ENCODE measurements around the gene CCNY. TPM values are rescaled to one million over a fixed set of nuclear protein-coding genes. Genes with fewer than 3 reads are reported as not detected.
"Not testable (repeated sequence)": the region's sequence is repeated elsewhere in the genome, so short reads cannot be mapped to it uniquely, and the experiment has no call there.

CCNY gene
- total RNA-seq, 1 donor from 2014 or later = 83.4 TPM

- intact Hi-C loops (cut with DNase I) = no loop called here
- no peak for DNase-seq (ENCODE audit: low spot score)
Measured at GRCh38 chr10:35492386-35493195, 156.3 kb downstream of the CCNY start.

- no peak for DNase-seq (ENCODE audit: low spot score)
- intact Hi-C loops (cut with DNase I) = no loop called here
Measured at GRCh38 chr10:35493196-35494118, 157.1 kb downstream of the CCNY start.

DNA sequence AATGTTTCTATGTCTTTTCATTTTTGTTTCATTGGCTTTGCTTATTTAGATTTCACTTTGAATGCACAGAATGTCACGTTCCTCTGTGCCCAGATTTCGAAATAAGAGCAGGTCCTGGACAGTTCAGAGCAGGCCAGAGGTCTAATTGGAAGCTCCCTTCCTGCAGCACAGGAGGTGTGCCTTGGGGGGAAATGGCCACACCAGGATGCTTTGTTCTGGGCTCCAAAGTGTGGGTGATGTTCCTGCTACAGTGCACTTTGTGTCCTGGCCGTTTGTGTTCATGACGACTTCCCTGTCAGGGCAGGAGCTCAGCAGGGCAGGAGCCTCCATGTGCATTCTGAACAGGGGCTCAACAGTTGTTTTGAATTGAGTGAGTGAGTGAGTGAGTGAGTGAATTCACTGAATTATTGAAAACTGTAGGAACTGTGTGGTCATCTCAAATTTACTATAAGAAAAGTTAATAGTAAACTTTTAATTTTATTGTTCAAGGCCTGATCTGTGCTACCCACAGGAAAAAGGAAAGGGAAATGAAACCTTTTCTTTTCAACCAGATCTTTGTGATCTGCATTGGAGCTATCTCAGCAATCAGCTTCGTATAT lies 159.3 kb downstream of the CCNY start:
- DNase-seq (ENCODE audit: low spot score) = no peak
- intact Hi-C loops (cut with DNase I) = no loop called here

- DNase-seq (ENCODE audit: low spot score) = no peak
- intact Hi-C loops (cut with DNase I) = no loop called here
Measured at GRCh38 chr10:35497909-35498308, 161.6 kb downstream of the CCNY start.

GRCh38 chr10:35498693-35499092 lies 162.4 kb downstream of the CCNY start:
- DNase-seq (ENCODE audit: low spot score) = no peak
- intact Hi-C loops (cut with DNase I) = no loop called here

- intact Hi-C loops (cut with DNase I) = no loop called here
- no peak for DNase-seq (ENCODE audit: low spot score)
Measured at GRCh38 chr10:35501923-35502322, 165.6 kb downstream of the CCNY start.

DNA sequence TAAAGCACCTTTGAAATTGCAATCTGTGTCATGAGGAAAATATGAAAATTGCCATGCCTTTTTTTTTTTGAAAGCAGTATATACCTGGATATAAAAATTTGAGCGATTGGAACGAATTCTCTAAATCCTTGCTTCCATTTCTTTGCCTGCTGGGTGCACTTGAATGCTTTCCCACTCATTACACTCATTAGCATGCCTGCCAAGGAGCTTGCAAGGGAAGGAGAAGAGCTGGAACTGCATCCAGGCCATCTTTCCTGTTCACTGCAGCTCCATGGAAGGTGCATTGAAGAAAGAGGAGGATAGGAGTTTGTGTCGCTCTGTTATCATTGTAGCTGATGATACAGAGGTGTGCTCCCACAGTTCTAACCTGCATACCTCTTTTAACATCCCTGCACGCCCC lies 166.4 kb downstream of the CCNY start:
- DNase-seq (ENCODE audit: low spot score) = no peak
- intact Hi-C loops (cut with DNase I) = no loop called here

DNA sequence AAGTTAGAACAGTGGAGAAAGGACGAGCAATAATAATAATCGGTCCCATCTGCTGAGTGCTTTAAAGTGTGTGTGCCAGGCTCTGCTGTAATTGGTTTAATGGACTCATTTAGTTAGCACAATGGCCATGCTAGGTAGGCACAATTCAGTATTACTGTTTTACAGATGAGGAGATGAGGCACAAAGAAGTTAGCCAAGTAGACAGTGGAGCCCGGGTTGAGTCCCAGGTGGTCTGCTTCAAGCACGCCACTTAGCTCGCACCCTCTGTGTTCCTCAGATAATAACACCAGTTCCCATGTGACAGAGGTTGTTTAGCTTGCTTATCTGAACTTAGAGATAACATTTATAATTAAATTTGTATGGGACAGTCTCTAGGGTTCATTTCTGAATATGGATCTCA lies 167.3 kb downstream of the CCNY start:
- intact Hi-C loops (cut with DNase I) = no loop called here
- DNase-seq (ENCODE audit: low spot score) = no peak

GRCh38 chr10:35504132-35504531 lies 167.8 kb downstream of the CCNY start:
- DNase-seq (ENCODE audit: low spot score) = no peak

GRCh38 chr10:35505241-35505873 lies 169.0 kb downstream of the CCNY start:
- no peak for DNase-seq (ENCODE audit: low spot score)
- intact Hi-C loops (cut with DNase I) = no loop called here

More at GRCh38 chr10:35504132-35504531, 167.8 kb downstream of the CCNY start:
- intact Hi-C loops (cut with DNase I) = no loop called here

GRCh38 chr10:35506741-35507140 lies 170.4 kb downstream of the CCNY start:
- intact Hi-C loops (cut with DNase I) = no loop called here

GRCh38 chr10:35507519-35508109 lies 171.3 kb downstream of the CCNY start:
- no peak for DNase-seq (ENCODE audit: low spot score)
- intact Hi-C loops (cut with DNase I) = no loop called here

More at GRCh38 chr10:35506741-35507140, 170.4 kb downstream of the CCNY start:
- DNase-seq (ENCODE audit: low spot score) = no peak

DNA sequence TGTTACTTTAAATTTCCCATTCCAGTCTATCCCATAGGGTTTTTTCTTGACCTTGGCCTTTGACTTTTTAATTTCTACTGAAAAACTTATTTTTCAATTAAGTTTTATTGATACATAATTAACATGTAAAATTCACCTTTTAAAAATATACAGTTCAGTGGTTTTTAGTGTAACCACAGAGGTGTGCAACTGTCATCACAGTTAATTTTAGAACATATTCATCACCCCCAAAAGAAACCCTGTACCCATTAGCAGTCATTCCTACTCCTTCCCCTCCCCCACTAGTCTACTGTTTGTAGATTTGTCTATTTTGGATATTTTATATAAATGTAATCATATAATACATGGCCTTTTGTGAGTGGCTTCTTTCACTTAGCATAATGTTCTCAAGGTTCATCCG lies 172.3 kb downstream of the CCNY start:
- DNase-seq (ENCODE audit: low spot score) = no peak
- intact Hi-C loops (cut with DNase I) = no loop called here

DNA sequence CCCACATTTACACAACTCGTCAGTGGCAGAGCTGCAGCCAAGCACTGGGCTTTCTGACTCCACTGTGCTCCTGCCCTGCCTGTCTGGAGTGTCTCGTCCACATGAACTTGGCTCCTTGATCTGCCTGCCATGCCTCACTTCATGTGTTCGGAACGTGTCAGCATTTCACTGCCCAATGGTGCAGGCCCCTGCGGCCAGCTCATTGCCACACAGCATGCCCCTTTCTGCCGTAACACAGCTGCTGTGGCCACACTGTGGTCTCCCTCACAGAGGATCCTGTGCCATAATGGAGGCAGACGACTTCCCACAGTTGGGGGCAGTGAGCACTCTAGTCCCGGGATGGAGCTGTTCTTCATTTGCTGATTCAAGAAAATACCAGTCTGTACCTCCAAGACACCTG lies 174.6 kb downstream of the CCNY start:
- no peak for DNase-seq (ENCODE audit: low spot score)
- intact Hi-C loops (cut with DNase I) = no loop called here

GRCh38 chr10:35511647-35512046 lies 175.3 kb downstream of the CCNY start:
- no peak for DNase-seq (ENCODE audit: low spot score)
- intact Hi-C loops (cut with DNase I) = no loop called here

GRCh38 chr10:35516102-35516670 lies 179.9 kb downstream of the CCNY start:
- no peak for DNase-seq (ENCODE audit: low spot score)
- intact Hi-C loops (cut with DNase I) = no loop called here

- DNase-seq (ENCODE audit: low spot score) = no peak
- intact Hi-C loops (cut with DNase I) = no loop called here
Measured at GRCh38 chr10:35517431-35518181, 181.3 kb downstream of the CCNY start.

DNA sequence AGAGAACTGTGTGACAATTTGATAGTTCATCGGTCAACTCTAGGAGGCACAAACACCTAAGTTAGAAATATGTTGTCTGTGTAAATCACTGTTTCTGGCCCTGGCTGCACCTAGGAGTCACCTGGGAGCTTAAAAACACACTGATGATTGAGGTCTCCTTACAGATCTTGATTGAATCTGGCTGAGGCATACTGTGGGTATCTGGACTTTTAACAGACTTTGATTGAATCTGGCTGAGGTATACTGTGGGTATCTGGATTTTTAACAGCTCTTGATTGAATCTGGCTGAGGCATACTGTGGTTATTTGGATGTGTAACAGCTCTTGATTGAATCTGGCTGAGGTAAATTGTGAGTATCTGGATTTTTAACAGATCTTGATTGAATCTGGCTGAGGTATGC lies 181.9 kb downstream of the CCNY start:
- DNase-seq (ENCODE audit: low spot score); intact Hi-C loops (cut with DNase I): not testable (repeated sequence)

Data from cardiac septum (tissue), 1 donor.